H9 (cell line): ENCODE measurements around the gene TERT. TPM values are rescaled to one million over a fixed set of nuclear protein-coding genes. Genes with fewer than 3 reads are reported as not detected.

Experiments used
- DNase-seq: peaks from one replicate; pipeline ENCODE4 v3.0.0-alpha.2; 2017
- H2AFZ ChIP-seq: one replicate; pipeline ENCODE4 v1.6.1; 2013; ENCODE audit warnings: mild to moderate bottlenecking, low read length, control low read depth, moderate library complexity
- H2AK5ac ChIP-seq: 2 replicates; pipeline ENCODE4 v1.6.1; 2013; ENCODE audit warnings: low read length, control low read depth, mixed read lengths; ENCODE audit not compliant: insufficient read length
- H2BK120ac ChIP-seq: one replicate; pipeline ENCODE4 v1.6.1; 2013; ENCODE audit warnings: low read depth, mild to moderate bottlenecking, low read length, control low read depth, inconsistent platforms; ENCODE audit not compliant: poor library complexity, severe bottlenecking
- H2BK12ac ChIP-seq: 2 replicates; pipeline ENCODE4 v1.6.1; 2013; ENCODE audit warnings: low read length, control low read depth, mixed read lengths, low read depth; ENCODE audit not compliant: insufficient read length
- H2BK15ac ChIP-seq: 2 replicates; pipeline ENCODE4 v1.6.1; 2013; ENCODE audit warnings: low read depth, low read length, control low read depth
- H2BK20ac ChIP-seq: one replicate; pipeline ENCODE4 v1.6.1; 2013; ENCODE audit warnings: low read depth, mild to moderate bottlenecking, low read length, control low read depth, inconsistent platforms; ENCODE audit not compliant: poor library complexity, severe bottlenecking
- H2BK5ac ChIP-seq: 2 replicates; pipeline ENCODE4 v1.6.1; 2013; ENCODE audit warnings: low read length, control low read depth, mixed read lengths; ENCODE audit not compliant: insufficient read length
- H3K14ac ChIP-seq: 2 replicates; pipeline ENCODE4 v1.6.1; 2013; ENCODE audit warnings: low read length, control low read depth; ENCODE audit not compliant: insufficient read depth
- H3K18ac ChIP-seq: 2 replicates; pipeline ENCODE4 v1.6.1; 2013; ENCODE audit warnings: low read depth, mild to moderate bottlenecking, mixed read lengths, low read length, control low read depth; ENCODE audit not compliant: insufficient read length
- H3K23ac ChIP-seq: 2 replicates; pipeline ENCODE4 v1.6.1; 2013; ENCODE audit warnings: low read length, control low read depth, mixed read lengths, low read depth; ENCODE audit not compliant: insufficient read length
- H3K23me2 ChIP-seq: 2 replicates; pipeline ENCODE4 v1.6.1; 2013; ENCODE audit warnings: low read depth, mild to moderate bottlenecking, mixed read lengths, low read length, control low read depth; ENCODE audit not compliant: insufficient read length, poor library complexity, severe bottlenecking
- H3K27ac ChIP-seq: 2 replicates; pipeline ENCODE4 v1.5.1; 2013; ENCODE audit warnings: low read length, control low read depth, mixed read lengths, low read depth; ENCODE audit not compliant: insufficient read length
- H3K27me3 ChIP-seq: 2 replicates; pipeline ENCODE4 v1.6.1; 2013; ENCODE audit warnings: low read length, control low read depth, inconsistent platforms; ENCODE audit not compliant: insufficient read depth
- H3K4ac ChIP-seq: 2 replicates; pipeline ENCODE4 v1.6.1; 2013; ENCODE audit warnings: low read depth, mild to moderate bottlenecking, control low read depth, inconsistent platforms, low read length, moderate library complexity
- H3K4me1 ChIP-seq: 2 replicates; pipeline ENCODE4 v1.6.1; 2013; ENCODE audit warnings: low read length, control low read depth, inconsistent platforms; ENCODE audit not compliant: insufficient read depth
- H3K4me2 ChIP-seq: 2 replicates; pipeline ENCODE4 v1.6.1; 2013; ENCODE audit warnings: low read length, control low read depth, mixed read lengths; ENCODE audit not compliant: insufficient read length, insufficient read depth
- H3K56ac ChIP-seq: 2 replicates; pipeline ENCODE4 v1.6.1; 2013; ENCODE audit warnings: low read depth, mild to moderate bottlenecking, mixed read lengths, low read length, control low read depth; ENCODE audit not compliant: insufficient read length
- H3K79me1 ChIP-seq: 2 replicates; pipeline ENCODE4 v1.6.1; 2013; ENCODE audit warnings: low read depth, mild to moderate bottlenecking, moderate library complexity, low read length, control low read depth, inconsistent platforms; ENCODE audit not compliant: insufficient read depth, poor library complexity, severe bottlenecking
- H3K79me2 ChIP-seq: 2 replicates; pipeline ENCODE4 v1.6.1; 2013; ENCODE audit warnings: low read length, control low read depth, inconsistent platforms; ENCODE audit not compliant: insufficient read depth
- H3K9ac ChIP-seq: 2 replicates; pipeline ENCODE4 v1.6.1; 2013; ENCODE audit warnings: low read length, control low read depth, mixed read lengths; ENCODE audit not compliant: insufficient read length; ENCODE audit errors: extremely low read depth
- H3K9me3 ChIP-seq: one replicate; pipeline ENCODE4 v1.6.1; 2013; ENCODE audit warnings: low read depth, low read length, inconsistent platforms; ENCODE audit not compliant: control insufficient read depth
- H3T11ph ChIP-seq: one replicate; pipeline ENCODE4 v1.6.1; 2013; ENCODE audit warnings: mild to moderate bottlenecking, low read length, control low read depth, inconsistent platforms
- H4K20me1 ChIP-seq: one replicate; pipeline ENCODE4 v1.6.1; 2013; ENCODE audit not compliant: control insufficient read depth, insufficient read length, insufficient read depth
- H4K5ac ChIP-seq: 2 replicates; pipeline ENCODE4 v1.6.1; 2013; ENCODE audit warnings: low read depth, mild to moderate bottlenecking, mixed read lengths, low read length, control low read depth; ENCODE audit not compliant: insufficient read length
- H4K8ac ChIP-seq: replicated peaks from 2 replicates; pipeline ENCODE4 v1.6.1; 2013; ENCODE audit warnings: low read length, control low read depth, mixed read lengths, low read depth; ENCODE audit not compliant: insufficient read length
- H4K91ac ChIP-seq: 2 replicates; pipeline ENCODE4 v1.6.1; 2013; ENCODE audit warnings: low read depth, mild to moderate bottlenecking, moderate library complexity, mixed read lengths, low read length, control low read depth; ENCODE audit not compliant: insufficient read length
- H3K27ac Mint-ChIP-seq, 3 experiments: 2 replicates in 2 of 3; 3 replicates in 1 of 3; pipeline ENCODE4 v1.8.0; 2020 to 2021; ENCODE audit warnings: mixed read lengths in 3 of 3, mild to moderate bottlenecking in 1 of 3, moderate library complexity in 1 of 3
- H3K27me3 Mint-ChIP-seq: 2 replicates; pipeline ENCODE4 v1.8.0; 2021; ENCODE audit warnings: low read depth, mild to moderate bottlenecking, moderate library complexity, mixed read lengths
- H3K36me3 Mint-ChIP-seq, 3 experiments: 2 replicates in 2 of 3; 3 replicates in 1 of 3; pipeline ENCODE4 v1.8.0; 2020 to 2021; ENCODE audit warnings: low read depth in 3 of 3, mixed read lengths in 3 of 3; ENCODE audit not compliant: insufficient read depth in 1 of 3
- H3K4me1 Mint-ChIP-seq, 2 experiments: 2 replicates each; pipeline ENCODE4 v1.8.0; 2020; ENCODE audit warnings: mixed read lengths in 2 of 2
- H3K4me3 Mint-ChIP-seq, 2 experiments: 2 replicates in 1 of 2; 3 replicates in 1 of 2; pipeline ENCODE4 v1.8.0; 2020 to 2021; ENCODE audit warnings: mild to moderate bottlenecking in 2 of 2, mixed read lengths in 2 of 2, moderate library complexity in 1 of 2
- H3K9me3 Mint-ChIP-seq, 2 experiments: 2 replicates in 1 of 2; 3 replicates in 1 of 2; pipeline ENCODE4 v1.8.0; 2020; ENCODE audit warnings: mild to moderate bottlenecking in 2 of 2, mixed read lengths in 2 of 2, moderate library complexity in 1 of 2
- CTCF ChIP-seq: fragments of 200-600 bp; sonication (generic); conservative IDR thresholded peaks from 3 replicates; pipeline ENCODE4 v1.8.0; 2021; ENCODE audit warnings: antibody characterized with exemption, mild to moderate bottlenecking
- WGBS: extraction: QIAGEN DNeasy Blood & Tissue Kit; methylation state at CpG from one replicate; pipeline ENCODE4 v1.1.7; 2013; ENCODE audit warnings: missing lambda C conversion rate, low lambda C conversion rate, mixed read lengths; ENCODE audit not compliant: insufficient read length; ENCODE audit errors: extremely low coverage; 5-methylcytosine and 5-hydroxymethylcytosine counted together
- total RNA-seq: library from RNA; stranded (reverse); gene quantifications from 2 replicates; pipeline ENCODE4 v1.2.1, GENCODE V29; 2021

The TERT gene
- total RNA-seq, 1 experiment from 2014 or later: 15.5 TPM

GRCh38 chr5:1285883-1286291, 9.0 kb downstream of the TERT start:
- no peak overlapping the region for H3T11ph ChIP-seq
- no peak overlapping the region for H3K56ac ChIP-seq
- H3K9ac ChIP-seq: no peak overlapping the region
- H3K79me2 ChIP-seq: peaks cover 5% of the 10 kb centered on the region; the same call in 1 of the 2 replicates
- H2BK20ac ChIP-seq: no peak overlapping the region
- no peaks in the 10 kb centered on the region for H3K23me2 ChIP-seq
- Mint-ChIP-seq H3K36me3 (peaks cover 16 to 26% (median 22%) of the 10 kb centered on the region in 3 experiments), H3K27ac (peak overlapping the region in 1 of 3 experiments; percentile 78; a peak in 1 of 7 replicates), H3K9me3 (no peaks in the 10 kb centered on the region; a peak in 1 of 5 replicates), H3K4me3 (no peak overlapping the region), H3K27me3 (no peaks in the 10 kb centered on the region; the same call in 1 of the 2 replicates), H3K4me1 (no peaks in the 10 kb centered on the region)
- TF ChIP-seq CTCF: no peak
- H3K79me1 ChIP-seq: peaks cover 2% of the 10 kb centered on the region
- no peak overlapping the region for H3K4me2 ChIP-seq
- H3K27me3 ChIP-seq: no peaks in the 10 kb centered on the region
- no peak overlapping the region for H4K8ac ChIP-seq
- no peak overlapping the region for H3K27ac ChIP-seq
- no peak overlapping the region for H2BK5ac ChIP-seq
- H3K14ac ChIP-seq: no peak overlapping the region
- H3K9me3 ChIP-seq: no peaks in the 10 kb centered on the region
- H3K23ac ChIP-seq: no peak overlapping the region
- no peak overlapping the region for H2BK15ac ChIP-seq
- H2BK12ac ChIP-seq: no peak overlapping the region
- H2BK120ac ChIP-seq: no peak overlapping the region
- no peak overlapping the region for H3K4ac ChIP-seq
- no peak overlapping the region for H4K91ac ChIP-seq
- DNase-seq: no peak
- no peak overlapping the region for H2AK5ac ChIP-seq
- H3K4me1 ChIP-seq: no peaks in the 10 kb centered on the region
- H4K5ac ChIP-seq: no peak overlapping the region
- H4K20me1 ChIP-seq: no peaks in the 10 kb centered on the region
- no CpG with 5 or more reads among the region's 25 CpGs for WGBS
- no peak overlapping the region for H2AFZ ChIP-seq
- H3K18ac ChIP-seq: no peak overlapping the region
